Suprapubic skin (tissue), 3 donors: ENCODE measurements around the gene CHL1.

Source experiments
- POLR2A ChIP-seq, 2 donors: fragments of 450-650 bp; IDR thresholded peaks; one replicate each; pipeline ENCODE4 v1.6.1; 2017; ENCODE audit warnings: antibody characterized with exemption in 2 of 2, mild to moderate bottlenecking in 2 of 2, moderate library complexity in 2 of 2
- TF ChIP-seq, protein P1 (sequence below), 2 donors: fragments of 200-600 bp in 1 of 2; fragments of 450-650 bp in 1 of 2; sonication (generic) in 1 of 2; IDR thresholded peaks; one replicate each; pipeline ENCODE4 v1.5.1; 2016 to 2019; ENCODE audit warnings: antibody characterized with exemption in 2 of 2, mild to moderate bottlenecking in 1 of 2, moderate library complexity in 1 of 2

DNA sequence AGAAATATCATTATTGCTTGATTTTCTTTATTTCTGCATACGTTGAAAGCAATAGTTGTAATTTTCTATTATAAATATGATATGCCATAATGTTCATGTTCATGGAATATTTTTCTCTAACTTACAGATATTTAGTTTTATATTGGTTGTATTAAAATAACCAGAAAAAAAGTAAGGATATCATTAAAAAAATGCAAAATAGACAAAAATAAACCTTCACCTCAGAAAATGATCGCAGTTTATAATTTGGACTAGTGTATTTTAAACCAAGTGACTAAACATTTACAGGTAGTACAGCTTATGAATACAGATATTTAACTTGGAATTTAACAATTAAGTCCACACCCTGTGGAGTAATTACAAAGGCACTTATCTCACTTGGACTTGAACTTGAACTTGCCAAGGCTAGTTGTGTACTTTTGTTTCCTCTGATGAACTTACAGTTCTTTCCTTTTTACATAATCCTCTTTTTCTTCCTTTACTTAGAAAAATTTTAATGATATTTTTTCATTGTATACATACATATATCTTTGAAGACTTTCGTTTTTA, 156.7 kb downstream of the CHL1 start:
- TF ChIP-seq, protein P1, sequence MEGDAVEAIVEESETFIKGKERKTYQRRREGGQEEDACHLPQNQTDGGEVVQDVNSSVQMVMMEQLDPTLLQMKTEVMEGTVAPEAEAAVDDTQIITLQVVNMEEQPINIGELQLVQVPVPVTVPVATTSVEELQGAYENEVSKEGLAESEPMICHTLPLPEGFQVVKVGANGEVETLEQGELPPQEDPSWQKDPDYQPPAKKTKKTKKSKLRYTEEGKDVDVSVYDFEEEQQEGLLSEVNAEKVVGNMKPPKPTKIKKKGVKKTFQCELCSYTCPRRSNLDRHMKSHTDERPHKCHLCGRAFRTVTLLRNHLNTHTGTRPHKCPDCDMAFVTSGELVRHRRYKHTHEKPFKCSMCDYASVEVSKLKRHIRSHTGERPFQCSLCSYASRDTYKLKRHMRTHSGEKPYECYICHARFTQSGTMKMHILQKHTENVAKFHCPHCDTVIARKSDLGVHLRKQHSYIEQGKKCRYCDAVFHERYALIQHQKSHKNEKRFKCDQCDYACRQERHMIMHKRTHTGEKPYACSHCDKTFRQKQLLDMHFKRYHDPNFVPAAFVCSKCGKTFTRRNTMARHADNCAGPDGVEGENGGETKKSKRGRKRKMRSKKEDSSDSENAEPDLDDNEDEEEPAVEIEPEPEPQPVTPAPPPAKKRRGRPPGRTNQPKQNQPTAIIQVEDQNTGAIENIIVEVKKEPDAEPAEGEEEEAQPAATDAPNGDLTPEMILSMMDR (IDR thresholded peaks at IDR 0.05), result no peak
- no peak for TF ChIP-seq POLR2A (IDR thresholded peaks at IDR 0.05)
